Retinal pigment epithelial cell (primary cell): ENCODE measurements around the gene FBXO31.
"Not testable (repeated sequence)": the region's sequence is repeated elsewhere in the genome, so short reads cannot be mapped to it uniquely, and the experiment has no call there.

ENCODE experiments used
- DNase-seq: peaks from one replicate; pipeline ENCODE4 v3.0.0-alpha.2; 2010; ENCODE audit warnings: low read depth
- H3K4me3 ChIP-seq: 2 replicates; pipeline ENCODE4 v1.5.1; 2011; ENCODE audit warnings: mild to moderate bottlenecking, low read length, control low read depth, moderate library complexity
- TF ChIP-seq, protein P1 (sequence below): conservative IDR thresholded peaks from 2 replicates; pipeline ENCODE4 v1.5.1; 2011; ENCODE audit warnings: low read depth, low read length, control low read depth, inconsistent platforms

The FBXO31 gene

DNA sequence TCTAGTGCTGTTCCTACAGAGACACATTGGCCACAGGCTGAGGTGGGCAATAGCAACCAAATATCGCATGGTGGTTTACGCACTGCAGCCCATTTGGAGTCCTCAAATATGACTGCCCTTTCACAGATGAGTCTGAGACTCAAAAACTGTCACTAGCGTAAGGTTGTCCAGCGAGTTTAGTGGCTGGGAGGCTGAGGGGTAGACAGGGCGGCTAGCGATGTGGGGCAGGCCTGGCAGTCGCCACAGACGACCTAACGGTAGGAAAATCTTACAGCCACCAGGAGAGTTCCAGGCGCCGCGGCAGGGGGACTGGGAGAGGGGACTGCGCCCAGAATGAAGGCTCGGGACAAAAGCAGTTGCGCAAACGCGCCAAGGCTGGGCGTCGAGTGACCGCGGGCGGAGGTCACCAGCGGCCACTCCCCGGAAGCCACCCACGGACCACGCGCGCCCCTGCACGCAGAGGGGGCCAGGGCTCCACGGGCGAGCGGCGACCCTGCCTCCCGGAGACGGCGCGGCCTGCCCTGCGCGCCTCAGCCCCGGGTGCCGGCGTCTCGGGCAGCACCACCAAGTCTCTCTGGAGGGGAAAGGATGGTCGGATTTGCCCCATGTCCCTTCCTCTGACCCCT is 7.9 kb upstream of the FBXO31 start:
- TF ChIP-seq, protein P1, sequence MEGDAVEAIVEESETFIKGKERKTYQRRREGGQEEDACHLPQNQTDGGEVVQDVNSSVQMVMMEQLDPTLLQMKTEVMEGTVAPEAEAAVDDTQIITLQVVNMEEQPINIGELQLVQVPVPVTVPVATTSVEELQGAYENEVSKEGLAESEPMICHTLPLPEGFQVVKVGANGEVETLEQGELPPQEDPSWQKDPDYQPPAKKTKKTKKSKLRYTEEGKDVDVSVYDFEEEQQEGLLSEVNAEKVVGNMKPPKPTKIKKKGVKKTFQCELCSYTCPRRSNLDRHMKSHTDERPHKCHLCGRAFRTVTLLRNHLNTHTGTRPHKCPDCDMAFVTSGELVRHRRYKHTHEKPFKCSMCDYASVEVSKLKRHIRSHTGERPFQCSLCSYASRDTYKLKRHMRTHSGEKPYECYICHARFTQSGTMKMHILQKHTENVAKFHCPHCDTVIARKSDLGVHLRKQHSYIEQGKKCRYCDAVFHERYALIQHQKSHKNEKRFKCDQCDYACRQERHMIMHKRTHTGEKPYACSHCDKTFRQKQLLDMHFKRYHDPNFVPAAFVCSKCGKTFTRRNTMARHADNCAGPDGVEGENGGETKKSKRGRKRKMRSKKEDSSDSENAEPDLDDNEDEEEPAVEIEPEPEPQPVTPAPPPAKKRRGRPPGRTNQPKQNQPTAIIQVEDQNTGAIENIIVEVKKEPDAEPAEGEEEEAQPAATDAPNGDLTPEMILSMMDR = no peak
- no peak for DNase-seq
- H3K4me3 ChIP-seq = peak overlapping the region; percentile 60

DNA sequence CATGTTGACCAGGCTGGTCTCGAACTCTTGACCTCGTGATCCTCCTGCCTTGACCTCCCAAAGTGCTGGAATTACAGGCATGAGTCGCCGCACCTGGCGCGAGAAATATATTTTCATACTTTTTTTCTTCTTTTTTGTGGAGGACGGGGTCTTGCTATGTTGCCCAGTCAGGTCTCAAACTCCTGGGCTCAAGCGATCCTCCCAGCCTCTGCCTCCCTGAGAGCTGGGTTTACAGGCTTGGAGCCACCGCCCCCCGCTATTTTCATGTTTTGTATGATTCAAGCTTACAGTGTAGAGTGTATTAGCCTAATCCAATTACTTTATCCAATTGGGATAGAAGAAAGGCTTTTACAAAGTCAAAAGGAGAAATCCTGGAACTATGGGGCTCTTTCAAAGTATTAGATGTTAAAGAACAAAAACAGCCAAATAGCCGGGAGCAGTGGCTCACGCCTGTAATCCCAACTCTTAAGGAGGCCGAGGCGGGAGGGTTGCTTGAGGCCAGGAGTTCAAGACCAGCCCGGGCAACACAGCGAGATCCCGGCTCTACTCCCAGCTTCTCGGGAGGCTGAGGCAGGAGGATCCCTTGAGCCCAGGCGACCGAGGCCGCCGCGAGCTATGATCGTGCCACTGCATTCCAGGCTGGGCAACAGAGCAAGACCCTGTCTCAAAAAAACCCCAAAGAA is 7.2 kb upstream of the FBXO31 start:
- no peak for DNase-seq
- no peak overlapping the region for H3K4me3 ChIP-seq
- TF ChIP-seq, protein P1 = no peak

GRCh38 chr16:87389914-87390313 is 6.3 kb upstream of the FBXO31 start:
- not testable (repeated sequence) for H3K4me3 ChIP-seq, DNase-seq

DNA sequence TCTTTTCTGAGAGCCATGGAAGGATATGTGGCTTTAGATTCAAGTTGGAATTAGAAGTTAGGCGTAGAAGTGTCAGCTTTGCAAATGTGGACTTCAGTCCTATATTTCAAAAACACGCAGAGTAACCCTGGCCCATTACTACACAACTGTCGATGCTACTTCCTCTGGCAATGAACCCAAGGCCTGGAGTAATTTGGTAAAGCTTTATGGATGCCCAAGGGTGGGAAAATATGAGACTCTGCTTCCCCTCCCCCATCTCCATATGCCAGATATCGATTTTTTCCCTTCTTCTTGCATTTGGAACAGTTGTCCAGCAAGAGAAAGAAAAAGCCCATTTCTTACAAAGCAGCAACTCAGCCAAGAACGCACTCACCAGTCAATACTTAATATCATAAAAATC is 5.7 kb upstream of the FBXO31 start:
- H3K4me3 ChIP-seq = no peak overlapping the region
- TF ChIP-seq, protein P1 = no peak
- DNase-seq = no peak

DNA sequence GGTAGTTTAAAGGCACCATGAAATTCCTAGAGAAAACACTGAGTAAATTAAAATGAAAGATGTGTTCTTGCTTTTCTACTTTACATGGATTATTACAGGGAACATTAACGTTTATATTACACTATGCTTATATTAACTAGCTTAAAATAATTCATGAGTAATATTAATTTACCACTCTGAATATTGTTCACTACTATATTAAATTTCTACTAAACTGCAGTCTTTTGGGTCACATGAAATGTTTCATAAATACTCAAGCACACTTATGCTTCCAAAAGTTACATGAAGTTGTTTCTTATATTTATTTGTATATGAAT is 5.2 kb upstream of the FBXO31 start:
- no peak for DNase-seq
- TF ChIP-seq, protein P1 = no peak
- H3K4me3 ChIP-seq = no peak overlapping the region

DNA sequence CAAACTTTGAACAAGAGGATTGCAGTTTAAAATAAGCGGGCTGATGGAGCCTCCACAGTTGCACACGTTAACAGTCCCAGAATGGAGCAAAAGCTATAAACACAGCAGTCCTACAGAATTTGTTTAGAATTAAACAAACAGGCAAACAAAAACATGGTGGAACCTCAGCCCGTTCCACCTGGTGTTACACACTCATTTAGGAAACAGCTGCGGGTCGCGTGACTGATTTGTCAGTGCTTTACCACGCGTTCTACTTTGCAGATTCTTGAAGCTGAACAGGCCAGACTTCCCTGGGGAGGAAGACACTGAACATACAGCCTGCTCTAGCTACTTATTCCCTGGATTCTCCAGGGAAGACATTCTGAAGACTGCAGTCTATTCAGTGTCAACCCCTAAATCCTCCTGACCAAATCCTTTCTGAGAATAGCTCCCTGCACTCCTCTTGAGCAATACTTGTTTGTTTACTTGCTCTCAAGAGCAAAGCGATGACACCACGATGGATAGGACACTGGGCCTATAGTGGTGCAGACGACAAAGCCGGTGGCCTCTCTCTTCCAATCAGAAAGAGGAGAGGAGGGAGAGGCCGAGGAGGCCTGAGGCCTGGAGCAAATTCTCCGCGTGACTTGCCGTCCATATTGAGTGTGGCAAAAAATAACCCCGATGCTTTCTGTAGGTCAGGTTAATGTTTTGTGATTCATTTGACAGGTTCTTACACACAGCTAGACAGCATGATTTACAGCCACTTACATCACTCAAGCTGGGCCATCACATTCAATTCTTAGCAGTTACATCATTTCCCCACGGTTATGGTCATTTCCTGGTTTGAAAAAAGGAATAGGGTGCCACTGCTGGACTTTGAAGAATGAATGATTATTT is 4.6 kb upstream of the FBXO31 start:
- peak overlapping the region; percentile 11 for H3K4me3 ChIP-seq

DNA sequence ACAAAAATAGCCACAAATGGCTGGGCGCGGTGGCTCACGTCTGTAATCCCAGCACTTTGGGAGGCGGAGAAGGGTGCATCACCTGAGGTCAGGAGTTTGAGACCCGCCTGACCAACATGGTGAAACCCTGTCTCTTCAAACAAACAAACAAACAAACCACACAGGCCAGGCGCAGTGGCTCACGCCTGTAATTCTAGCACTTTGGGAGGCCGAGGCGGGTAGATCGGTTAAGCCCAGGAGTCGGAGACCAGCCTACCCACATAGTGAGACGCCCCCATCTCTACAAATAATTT is 1.2 kb upstream of the FBXO31 start:
- H3K4me3 ChIP-seq = peak overlapping the region; percentile 76
- not testable (repeated sequence) for DNase-seq

More for the DNA sequence above, 4.6 kb upstream of the FBXO31 start:
- peak; percentile 99 for DNase-seq
- TF ChIP-seq, protein P1 = no peak
